AG04450 (cell line): ENCODE data around the gene MARCHF9. TPM values are rescaled to one million over a fixed set of nuclear protein-coding genes. Genes with fewer than 3 reads are reported as not detected.
A peak's percentile ranks its signal among the peaks of the same experiment; 100 is the strongest.

Experiments
- CTCF ChIA-PET: fragments of 300-600, 350-600 bp; formaldehyde crosslinking; extraction: SDS; loops from one replicate; lab custom pipeline; 2022; ENCODE audit warnings: antibody characterized with exemption, inconsistent platforms; lab: Charles Lee
- POLR2A ChIA-PET: fragments of 350-600 bp; formaldehyde crosslinking; extraction: SDS; loops from one replicate; lab custom pipeline; 2021; ENCODE audit warnings: antibody characterized with exemption, inconsistent platforms; lab: Yijun Ruan, JAX
- DNase-seq: peaks from one replicate; pipeline ENCODE4 v3.0.0-alpha.2; 2011; ENCODE audit warnings: low read depth, low spot score
- H3K27ac ChIP-seq: one replicate; pipeline ENCODE4 v1.5.1; 2012; ENCODE audit warnings: low read depth, low read length, control low read depth
- H3K27me3 ChIP-seq: one replicate; pipeline ENCODE4 v1.6.0; 2012; ENCODE audit warnings: low read length; ENCODE audit not compliant: control insufficient read depth, insufficient read depth
- H3K4me3 ChIP-seq: 2 replicates; pipeline ENCODE4 v1.5.1; 2011; ENCODE audit warnings: mild to moderate bottlenecking, low read depth, low read length, control low read depth
- H3K9me3 ChIP-seq: 2 replicates; pipeline ENCODE4 v1.5.1; 2012; ENCODE audit warnings: low read length; ENCODE audit not compliant: control insufficient read depth, insufficient read depth
- CTCF ChIP-seq: IDR thresholded peaks from 2 replicates; pipeline ENCODE4 v1.5.1; 2011; ENCODE audit warnings: low read depth, low read length, control low read depth, inconsistent platforms
- polyA plus RNA-seq: library from polyadenylated mRNA; depleted of rRNA; stranded (reverse); fragments of >200 nt; gene quantifications from 2 replicates; pipeline ENCODE4 v1.2.3, GENCODE V29; 2011

MARCHF9 gene
- polyA plus RNA-seq, 1 experiment = 3.7 TPM

GRCh38 chr12:57755194-57755453 lies 221 bp downstream of the MARCHF9 start:
- Histone ChIP-seq H3K27ac (no peak overlapping the region), H3K4me3 (peak overlapping the region; percentile 61), H3K9me3 (no peaks in the 10 kb centered on the region; the same call in 1 of the 2 replicates), H3K27me3 (peaks cover 15% of the 10 kb centered on the region)
- CTCF ChIA-PET = no interaction called here
- POLR2A ChIA-PET = interaction anchor here (1.0 kb wide), 1 partner anchor 17 kb away, joined by 3 read pairs; the partner anchor contains the start of gene EEF1AKMT3
- no peak for TF ChIP-seq CTCF
- no peak for DNase-seq

- TF ChIP-seq CTCF = no peak
- CTCF ChIA-PET = interaction anchor here (0.5 to 2.3 kb wide), 19 partner anchors 8 to 1788 kb away, joined by 3 to 24 read pairs (median 6); partner anchors contain the start of genes CYP27B1, EEF1AKMT3, METTL1 and TSFM
- Histone ChIP-seq H3K27me3 (peaks cover 15% of the 10 kb centered on the region), H3K27ac (no peak overlapping the region), H3K9me3 (no peaks in the 10 kb centered on the region; the same call in 1 of the 2 replicates), H3K4me3 (peak overlapping the region; percentile 61)
- POLR2A ChIA-PET = interaction anchor here (1.0 kb wide), 1 partner anchor 17 kb away, joined by 3 read pairs; the partner anchor contains the start of gene EEF1AKMT3
- no peak for DNase-seq
Measured at GRCh38 chr12:57755454-57756372, 810 bp downstream of the MARCHF9 start.

- ChIA-PET CTCF (interaction anchor here (0.5 to 2.3 kb wide), 26 partner anchors 8 to 1789 kb away, joined by 3 to 24 read pairs (median 6); partner anchors contain the start of genes CYP27B1, EEF1AKMT3, METTL1 and TSFM), POLR2A (interaction anchor here (0.6 kb wide), 1 partner anchor 10 kb away, joined by 3 read pairs; the partner anchor contains the start of gene CYP27B1)
- peak overlapping the region; percentile 17 for H3K4me3 ChIP-seq
- no peak for DNase-seq
- peaks cover 18% of the 10 kb centered on the region for H3K27me3 ChIP-seq
- no peaks in the 10 kb centered on the region; the same call in 1 of the 2 replicates for H3K9me3 ChIP-seq
- TF ChIP-seq CTCF = peak; percentile 80
- no peak overlapping the region for H3K27ac ChIP-seq
Measured at GRCh38 chr12:57756406-57757341, 1.8 kb downstream of the MARCHF9 start.

GRCh38 chr12:57757771-57758170 lies 2.9 kb downstream of the MARCHF9 start:
- Histone ChIP-seq H3K27ac (no peak overlapping the region), H3K9me3 (no peaks in the 10 kb centered on the region; the same call in 1 of the 2 replicates), H3K4me3 (no peak overlapping the region), H3K27me3 (peaks cover 18% of the 10 kb centered on the region)
- CTCF ChIA-PET = interaction anchor here (1.4 to 2.3 kb wide), 2 partner anchors 8 to 9 kb away, joined by 3 to 24 read pairs; partner anchors contain the start of gene CYP27B1
- POLR2A ChIA-PET = no interaction called here
- DNase-seq = no peak
- no peak for TF ChIP-seq CTCF
